HepG2 (cell line): Measurements from ENCODE around the gene NPDC1. TPM values are rescaled to one million over a fixed set of nuclear protein-coding genes. Genes with fewer than 3 reads are reported as not detected.

Source experiments
- ARNTL ChIP-seq: sonication (generic); formaldehyde crosslinking; IDR thresholded peaks from 2 replicates; pipeline ENCODE4 v1.4.0; 2020; ENCODE audit warnings: mild to moderate bottlenecking, missing genetic modification reagents
- CBX5 ChIP-seq: sonication (generic); formaldehyde crosslinking; IDR thresholded peaks from 2 replicates; pipeline ENCODE4 v1.4.0; 2020; ENCODE audit warnings: missing genetic modification reagents, borderline replicate concordance
- CSRNP1 ChIP-seq: sonication (generic); formaldehyde crosslinking; IDR thresholded peaks from 2 replicates; pipeline ENCODE4 v1.8.1; 2023; ENCODE audit warnings: mild to moderate bottlenecking, missing genetic modification reagents
- E2F2 ChIP-seq: sonication (generic); formaldehyde crosslinking; IDR thresholded peaks from 2 replicates; pipeline ENCODE4 v1.4.0; 2020; ENCODE audit warnings: missing genetic modification reagents, borderline replicate concordance
- GATAD2A ChIP-seq: IDR thresholded peaks from 2 replicates; pipeline ENCODE4 v1.6.1; 2016
- HDAC1 ChIP-seq: sonication (generic); formaldehyde crosslinking; IDR thresholded peaks from 2 replicates; pipeline ENCODE4 v1.5.1; 2020; ENCODE audit warnings: mild to moderate bottlenecking, missing genetic modification reagents
- IRX3 ChIP-seq: sonication (generic); formaldehyde crosslinking; IDR thresholded peaks from 2 replicates; pipeline ENCODE4 v1.8.1; 2023; ENCODE audit warnings: mild to moderate bottlenecking, low read depth, missing genetic modification reagents, borderline replicate concordance
- JARID2 ChIP-seq: sonication (generic); formaldehyde crosslinking; IDR thresholded peaks from 2 replicates; pipeline ENCODE4 v1.8.1; 2023; ENCODE audit warnings: missing genetic modification reagents, inconsistent platforms; ENCODE audit not compliant: insufficient replicate concordance
- MIER3 ChIP-seq: IDR thresholded peaks from 2 replicates; pipeline ENCODE4 v1.6.1; 2016; ENCODE audit warnings: missing compliant biosample characterization, borderline replicate concordance
- YY1 ChIP-seq: IDR thresholded peaks from 2 replicates; pipeline ENCODE4 v1.6.1; 2011; ENCODE audit warnings: low read length, low read depth, moderate library complexity, mild to moderate bottlenecking; ENCODE audit not compliant: insufficient read depth, insufficient replicate concordance
- ZBTB7B ChIP-seq: sonication (generic); formaldehyde crosslinking; IDR thresholded peaks from 2 replicates; pipeline ENCODE4 v1.4.0; 2020; ENCODE audit warnings: missing genetic modification reagents
- ZNF34 ChIP-seq: sonication (generic); formaldehyde crosslinking; IDR thresholded peaks from 2 replicates; pipeline ENCODE4 v1.4.0; 2020; ENCODE audit warnings: mild to moderate bottlenecking, missing genetic modification reagents, borderline replicate concordance
- ZNF362 ChIP-seq: sonication (generic); formaldehyde crosslinking; IDR thresholded peaks from 2 replicates; pipeline ENCODE4 v1.4.0; 2020; ENCODE audit warnings: missing genetic modification reagents, mild to moderate bottlenecking, borderline replicate concordance
- ZNF44 ChIP-seq: sonication (generic); formaldehyde crosslinking; IDR thresholded peaks from 2 replicates; pipeline ENCODE4 v1.5.1; 2020; ENCODE audit warnings: mild to moderate bottlenecking, missing genetic modification reagents
- ZNF605 ChIP-seq: sonication (generic); formaldehyde crosslinking; IDR thresholded peaks from 2 replicates; pipeline ENCODE4 v1.8.0; 2022; ENCODE audit warnings: mild to moderate bottlenecking, missing genetic modification reagents
- ZNF772 ChIP-seq: sonication (generic); formaldehyde crosslinking; IDR thresholded peaks from 2 replicates; pipeline ENCODE4 v1.5.0; 2020; ENCODE audit warnings: mild to moderate bottlenecking, missing genetic modification reagents
- ZNF891 ChIP-seq: sonication (generic); formaldehyde crosslinking; IDR thresholded peaks from 2 replicates; pipeline ENCODE4 v1.5.0; 2020; ENCODE audit warnings: mild to moderate bottlenecking, missing genetic modification reagents
- polyA plus RNA-seq, 8 experiments: library from polyadenylated mRNA; depleted of rRNA in 3 of 8; stranded (reverse) in 7 of 8; unstranded in 1 of 8; fragments of >200 nt; fragmentation: Illumina TruSeq in 4 of 8; extraction: Trizol in 4 of 8; gene quantifications; 2 replicates each; pipeline versions ENCODE4 v1.2.1 to v1.2.3, GENCODE V29; 2011 to 2016; ENCODE audit warnings: low read depth in 4 of 8, missing spikeins in 1 of 8, mixed read lengths in 1 of 8; ENCODE audit not compliant: insufficient read depth in 1 of 8
- total RNA-seq, 5 experiments: library from RNA; depleted of rRNA; stranded (reverse); fragments of >200 nt; fragmentation: Illumina TruSeq; extraction: Trizol; gene quantifications; 2 replicates each; pipeline ENCODE4 v1.2.3, GENCODE V29; 2016; ENCODE audit warnings: low read depth in 1 of 5
- TF ChIP-seq, protein P1 (sequence below): sonication (generic); formaldehyde crosslinking; IDR thresholded peaks from 2 replicates; pipeline ENCODE4 v1.4.0; 2020; ENCODE audit warnings: low read depth, missing genetic modification reagents
- TF ChIP-seq, protein P2 (sequence below): sonication (generic); formaldehyde crosslinking; IDR thresholded peaks from 2 replicates; pipeline ENCODE4 v1.4.0; 2020; ENCODE audit warnings: mild to moderate bottlenecking, missing genetic modification reagents

The NPDC1 gene
- total and polyA plus RNA-seq, 2 of the 13 experiments (the other 11 are each of a cell fraction or from before 2014, with no cell fraction given): 0.84 to 5.4 TPM

- TF ChIP-seq IRX3 (CRISPR knock-in tag): no peak
- 0 out of 2 replicates have a peak, but pooled peaks have one; percentile 74 for TF ChIP-seq ZNF891 (CRISPR knock-in tag)
- no peak for TF ChIP-seq ZNF362 (CRISPR knock-in tag)
- TF ChIP-seq ZNF44: 0 out of 2 replicates have a peak, but pooled peaks have one; percentile 65
- peak; percentile 68 for TF ChIP-seq GATAD2A
- peak; percentile 70 for TF ChIP-seq JARID2 (CRISPR knock-in tag)
- TF ChIP-seq ARNTL (CRISPR knock-in tag): peak; percentile 92
- TF ChIP-seq, protein P1, sequence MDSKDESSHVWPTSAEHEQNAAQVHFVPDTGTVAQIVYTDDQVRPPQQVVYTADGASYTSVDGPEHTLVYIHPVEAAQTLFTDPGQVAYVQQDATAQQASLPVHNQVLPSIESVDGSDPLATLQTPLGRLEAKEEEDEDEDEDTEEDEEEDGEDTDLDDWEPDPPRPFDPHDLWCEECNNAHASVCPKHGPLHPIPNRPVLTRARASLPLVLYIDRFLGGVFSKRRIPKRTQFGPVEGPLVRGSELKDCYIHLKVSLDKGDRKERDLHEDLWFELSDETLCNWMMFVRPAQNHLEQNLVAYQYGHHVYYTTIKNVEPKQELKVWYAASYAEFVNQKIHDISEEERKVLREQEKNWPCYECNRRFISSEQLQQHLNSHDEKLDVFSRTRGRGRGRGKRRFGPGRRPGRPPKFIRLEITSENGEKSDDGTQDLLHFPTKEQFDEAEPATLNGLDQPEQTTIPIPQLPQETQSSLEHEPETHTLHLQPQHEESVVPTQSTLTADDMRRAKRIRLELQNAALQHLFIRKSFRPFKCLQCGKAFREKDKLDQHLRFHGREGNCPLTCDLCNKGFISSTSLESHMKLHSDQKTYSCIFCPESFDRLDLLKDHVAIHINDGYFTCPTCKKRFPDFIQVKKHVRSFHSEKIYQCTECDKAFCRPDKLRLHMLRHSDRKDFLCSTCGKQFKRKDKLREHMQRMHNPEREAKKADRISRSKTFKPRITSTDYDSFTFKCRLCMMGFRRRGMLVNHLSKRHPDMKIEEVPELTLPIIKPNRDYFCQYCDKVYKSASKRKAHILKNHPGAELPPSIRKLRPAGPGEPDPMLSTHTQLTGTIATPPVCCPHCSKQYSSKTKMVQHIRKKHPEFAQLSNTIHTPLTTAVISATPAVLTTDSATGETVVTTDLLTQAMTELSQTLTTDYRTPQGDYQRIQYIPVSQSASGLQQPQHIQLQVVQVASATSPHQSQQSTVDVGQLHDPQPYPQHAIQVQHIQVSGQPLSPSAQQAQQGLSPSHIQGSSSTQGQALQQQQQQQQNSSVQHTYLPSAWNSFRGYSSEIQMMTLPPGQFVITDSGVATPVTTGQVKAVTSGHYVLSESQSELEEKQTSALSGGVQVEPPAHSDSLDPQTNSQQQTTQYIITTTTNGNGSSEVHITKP (CRISPR knock-in tag): 0 out of 2 replicates have a peak, but pooled peaks have one; percentile 10
- TF ChIP-seq HDAC1 (CRISPR knock-in tag): peak; percentile 72
- no peak for TF ChIP-seq CSRNP1
- TF ChIP-seq, protein P2, sequence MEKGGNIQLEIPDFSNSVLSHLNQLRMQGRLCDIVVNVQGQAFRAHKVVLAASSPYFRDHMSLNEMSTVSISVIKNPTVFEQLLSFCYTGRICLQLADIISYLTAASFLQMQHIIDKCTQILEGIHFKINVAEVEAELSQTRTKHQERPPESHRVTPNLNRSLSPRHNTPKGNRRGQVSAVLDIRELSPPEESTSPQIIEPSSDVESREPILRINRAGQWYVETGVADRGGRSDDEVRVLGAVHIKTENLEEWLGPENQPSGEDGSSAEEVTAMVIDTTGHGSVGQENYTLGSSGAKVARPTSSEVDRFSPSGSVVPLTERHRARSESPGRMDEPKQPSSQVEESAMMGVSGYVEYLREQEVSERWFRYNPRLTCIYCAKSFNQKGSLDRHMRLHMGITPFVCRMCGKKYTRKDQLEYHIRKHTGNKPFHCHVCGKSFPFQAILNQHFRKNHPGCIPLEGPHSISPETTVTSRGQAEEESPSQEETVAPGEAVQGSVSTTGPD (CRISPR knock-in tag): no peak
- TF ChIP-seq CBX5 (CRISPR knock-in tag): peak; percentile 43; the same call in 1 of the 2 replicates
- peak; percentile 43; the same call in 1 of the 2 replicates for TF ChIP-seq ZBTB7B (CRISPR knock-in tag)
- no peak for TF ChIP-seq ZNF34 (CRISPR knock-in tag)
- TF ChIP-seq ZNF605 (CRISPR knock-in tag): peak; percentile 87
- peak; percentile 74 for TF ChIP-seq MIER3 (CRISPR knock-in tag)
- TF ChIP-seq E2F2: no peak; the same call in 1 of the 2 replicates
- peak; percentile 90 for TF ChIP-seq YY1
- TF ChIP-seq ZNF772 (CRISPR knock-in tag): no peak; the same call in 1 of the 2 replicates
These were observed 40.8 kb upstream of the NPDC1 start, which contains the start of gene MAN1B1 (continued) for GRCh38 chr9:137086531-137087408.
